Upper lobe of left lung (tissue), 6 donors: Measurements from ENCODE around the gene CASR. TPM values are rescaled to one million over a fixed set of nuclear protein-coding genes. Genes with fewer than 3 reads are reported as not detected.

Source experiments
- ATAC-seq, 2 donors: fragments of 200-7000 bp; cut with Tn5 transposase; one replicate each; pipeline ENCODE4 v1.9.1; 2022; ENCODE audit warnings: mild to moderate bottlenecking in 2 of 2, moderate library complexity in 2 of 2; ENCODE audit not compliant: low FRiP score in 2 of 2
- DNase-seq, 2 donors: peaks; one replicate each; pipeline ENCODE4 v3.0.0-alpha.2; 2019 to 2020
- H3K27ac ChIP-seq, 4 donors: fragments of 200-600 bp; sonication (generic); one replicate each; pipeline ENCODE4 v1.5.1; 2016 to 2019
- H3K27me3 ChIP-seq, 4 donors: fragments of 200-600 bp; sonication (generic); one replicate each; pipeline ENCODE4 v1.5.1; 2017 to 2019
- H3K36me3 ChIP-seq, 4 donors: fragments of 200-600 bp; sonication (generic); one replicate each; pipeline ENCODE4 v1.5.1; 2016 to 2019
- H3K4me1 ChIP-seq, 4 donors: fragments of 200-600 bp; sonication (generic); one replicate each; pipeline ENCODE4 v1.5.1; 2018 to 2019
- H3K4me3 ChIP-seq, 4 donors: fragments of 200-600 bp; sonication (generic); one replicate each; pipeline ENCODE4 v1.5.1; 2017 to 2019; ENCODE audit warnings: mild to moderate bottlenecking in 2 of 4, moderate library complexity in 1 of 4
- H3K9me3 ChIP-seq, 4 donors: fragments of 200-600 bp; sonication (generic); one replicate each; pipeline ENCODE4 v1.5.1; 2018 to 2019
- CTCF ChIP-seq, 6 experiments: fragments of 450-650 bp in 4 of 6; fragments of 200-600 bp in 2 of 6; sonication (generic) in 2 of 6; IDR thresholded peaks; one replicate each; pipeline ENCODE4 v1.5.1; 2016 to 2019; ENCODE audit warnings: antibody characterized with exemption in 6 of 6
- EP300 ChIP-seq, 4 donors: sonication (generic); formaldehyde crosslinking; IDR thresholded peaks; one replicate each; pipeline ENCODE4 v1.5.1; 2017; ENCODE audit warnings: antibody characterized with exemption in 4 of 4, control low read depth in 2 of 4
- POLR2A ChIP-seq, 4 donors: fragments of 450-650 bp; IDR thresholded peaks; one replicate each; pipeline ENCODE4 v1.5.1; 2016 to 2017; ENCODE audit warnings: antibody characterized with exemption in 4 of 4, mild to moderate bottlenecking in 2 of 4
- POLR2AphosphoS5 ChIP-seq, 2 donors: sonication (generic); formaldehyde crosslinking; IDR thresholded peaks; one replicate each; pipeline ENCODE4 v1.5.1; 2017; ENCODE audit warnings: antibody characterized with exemption in 2 of 2
- WGBS, 2 donors: methylation state at CpG; one replicate each; pipeline ENCODE4 v1.1.5; 2017 to 2018; 5-methylcytosine and 5-hydroxymethylcytosine counted together
- total RNA-seq, 6 donors: library from RNA; depleted of rRNA in 4 of 6; stranded (reverse); fragments of >200 nt in 4 of 6; gene quantifications; one replicate each; pipeline versions ENCODE4 v1.1.0 to v1.2.1, GENCODE V29; 2016 to 2021
- donor health status: DM: no; HTN: no; CAD: no; lungs with moderate emphysema.
- donor health status: DM: no; HTN: yes; CAD: no; lungs with severe emphysema.

Gene CASR
- total RNA-seq, 6 donors from 2014 or later = 0.10 TPM; not detected in 5

- DNase-seq (peak in 1 of 2 donors; percentile 47), ATAC-seq (peak; percentile 70 to 87)
- peak overlapping the region in 3 of 4 donors; percentile 15 to 73 (median 28) for H3K27ac ChIP-seq
- no peaks in the 10 kb centered on the region for H3K36me3 ChIP-seq
- H3K27me3 ChIP-seq = no peaks in the 10 kb centered on the region
- TF ChIP-seq POLR2A (IDR thresholded peaks at IDR 0.05) = peak in 1 of 4 donors; percentile 30
- no peak for TF ChIP-seq POLR2AphosphoS5 (IDR thresholded peaks at IDR 0.05)
- WGBS, 2 donors = 35 to 55% methylated on average over 5 of the region's 5 CpGs
- H3K9me3 ChIP-seq = peaks cover 0 to 6% (median 0%) of the 10 kb centered on the region in 4 donors
- H3K4me3 ChIP-seq = no peak overlapping the region
- H3K4me1 ChIP-seq = peaks cover 0 to 16% (median 7%) of the 10 kb centered on the region in 4 donors
Measured at GRCh38 chr3:122295266-122296062, 112.0 kb downstream of the CASR start.

- Histone ChIP-seq H3K4me3 (no peak overlapping the region), H3K4me1 (peaks cover 0 to 16% (median 7%) of the 10 kb centered on the region in 4 donors), H3K27me3 (no peaks in the 10 kb centered on the region), H3K36me3 (no peaks in the 10 kb centered on the region), H3K27ac (no peak overlapping the region), H3K9me3 (peaks cover 0 to 6% (median 0%) of the 10 kb centered on the region in 4 donors)
- ATAC-seq (no peak), DNase-seq (no peak)
- TF ChIP-seq EP300 (IDR thresholded peaks at IDR 0.05) = no peak
- TF ChIP-seq CTCF (IDR thresholded peaks at IDR 0.05) = no peak
- no peak for TF ChIP-seq POLR2AphosphoS5 (IDR thresholded peaks at IDR 0.05)
- TF ChIP-seq POLR2A (IDR thresholded peaks at IDR 0.05) = no peak
- 60 to 64% methylated on average over 2 of the region's 2 CpGs for WGBS, 2 donors
Measured at GRCh38 chr3:122298239-122298638, 114.8 kb downstream of the CASR start.

GRCh38 chr3:122299215-122299614, 115.7 kb downstream of the CASR start:
- H3K9me3 ChIP-seq = peaks cover 0 to 6% (median 0%) of the 10 kb centered on the region in 4 donors
- H3K4me1 ChIP-seq = peaks cover 0 to 12% (median 7%) of the 10 kb centered on the region in 4 donors
- DNase-seq (no peak), ATAC-seq (no peak)
- H3K27ac ChIP-seq = no peak overlapping the region
- no peaks in the 10 kb centered on the region for H3K36me3 ChIP-seq
- TF ChIP-seq POLR2A (IDR thresholded peaks at IDR 0.05) = no peak
- no peak for TF ChIP-seq POLR2AphosphoS5 (IDR thresholded peaks at IDR 0.05)
- no peak for TF ChIP-seq EP300 (IDR thresholded peaks at IDR 0.05)
- no peak for TF ChIP-seq CTCF (IDR thresholded peaks at IDR 0.05)
- no peaks in the 10 kb centered on the region for H3K27me3 ChIP-seq
- H3K4me3 ChIP-seq = no peak overlapping the region

GRCh38 chr3:122299872-122300460, 116.5 kb downstream of the CASR start:
- H3K36me3 ChIP-seq = no peaks in the 10 kb centered on the region
- TF ChIP-seq EP300 (IDR thresholded peaks at IDR 0.05) = no peak
- peak in 4 of 6 experiments; percentile 37 to 41 (median 38) for TF ChIP-seq CTCF (IDR thresholded peaks at IDR 0.05)
- H3K4me1 ChIP-seq = peaks cover 0 to 4% (median 3%) of the 10 kb centered on the region in 4 donors
- H3K9me3 ChIP-seq = peaks cover 0 to 6% (median 0%) of the 10 kb centered on the region in 4 donors
- WGBS, 2 donors = 81 to 90% methylated on average over 12 of the region's 12 CpGs
- H3K27ac ChIP-seq = no peak overlapping the region
- ATAC-seq (no peak), DNase-seq (no peak)
- H3K4me3 ChIP-seq = no peak overlapping the region
- H3K27me3 ChIP-seq = no peaks in the 10 kb centered on the region

- ATAC-seq (no peak), DNase-seq (no peak)
- H3K4me1 ChIP-seq = no peaks in the 10 kb centered on the region
- no peaks in the 10 kb centered on the region for H3K27me3 ChIP-seq
- no peaks in the 10 kb centered on the region for H3K36me3 ChIP-seq
- peaks cover 0 to 6% (median 0%) of the 10 kb centered on the region in 4 donors for H3K9me3 ChIP-seq
- H3K27ac ChIP-seq = no peak overlapping the region
- H3K4me3 ChIP-seq = no peak overlapping the region
- TF ChIP-seq CTCF (IDR thresholded peaks at IDR 0.05) (no peak), POLR2AphosphoS5 (IDR thresholded peaks at IDR 0.05) (no peak), EP300 (IDR thresholded peaks at IDR 0.05) (no peak), POLR2A (IDR thresholded peaks at IDR 0.05) (no peak)
Measured at GRCh38 chr3:122301063-122301462, 117.6 kb downstream of the CASR start.
